CD14-positive monocyte (primary cell): ENCODE results near the gene TULP3. TPM values are rescaled to one million over a fixed set of nuclear protein-coding genes. Genes with fewer than 3 reads are reported as not detected.
A peak's percentile ranks its signal among the peaks of the same experiment; 100 is the strongest.

ENCODE experiments used
- DNase-seq, 3 donors: peaks; one replicate each; pipeline ENCODE4 v3.0.0-alpha.2; 2011 to 2022
- H2AFZ ChIP-seq: 2 replicates; pipeline ENCODE4 v1.6.0; 2012; ENCODE audit warnings: mild to moderate bottlenecking, low read depth, low read length, inconsistent platforms; ENCODE audit not compliant: insufficient read depth, poor library complexity, severe bottlenecking
- H3K27ac ChIP-seq, 2 donors: 1 replicate in 1 of 2; 2 replicates in 1 of 2; pipeline ENCODE4 v1.5.1; 2012 to 2013; ENCODE audit warnings: low read length in 2 of 2, control low read depth in 1 of 2, inconsistent platforms in 1 of 2, low read depth in 1 of 2, mild to moderate bottlenecking in 1 of 2
- H3K27me3 ChIP-seq, 2 donors: one replicate each; pipeline versions ENCODE4 v1.6.0 to v1.6.1; 2011 to 2013; ENCODE audit warnings: low read length in 2 of 2; ENCODE audit not compliant: control insufficient read depth in 2 of 2, insufficient read depth in 2 of 2
- H3K36me3 ChIP-seq, 2 donors: replicated peaks in 1 of 2; 1 replicate in 1 of 2; 2 replicates in 1 of 2; pipeline versions ENCODE4 v1.5.1 to v1.6.1; 2012 to 2013; ENCODE audit warnings: low read length in 2 of 2, control low read depth in 1 of 2, inconsistent platforms in 1 of 2, mild to moderate bottlenecking in 1 of 2; ENCODE audit not compliant: insufficient read depth in 2 of 2, control insufficient read depth in 1 of 2
- H3K4me1 ChIP-seq, 2 donors: 1 replicate in 1 of 2; 2 replicates in 1 of 2; pipeline versions ENCODE4 v1.5.1 to v1.6.1; 2012 to 2013; ENCODE audit warnings: low read length in 2 of 2, control low read depth in 1 of 2, inconsistent platforms in 1 of 2, mild to moderate bottlenecking in 1 of 2, moderate library complexity in 1 of 2; ENCODE audit not compliant: insufficient read depth in 2 of 2, control insufficient read depth in 1 of 2
- H3K4me2 ChIP-seq: replicated peaks from 2 replicates; pipeline ENCODE3; 2012; ENCODE audit warnings: low read length, moderate library complexity, mild to moderate bottlenecking; ENCODE audit not compliant: poor library complexity, severe bottlenecking; ENCODE audit errors: extremely low read depth
- H3K4me3 ChIP-seq, 3 experiments: fragments of 200-600 bp in 1 of 3; sonication (generic) in 1 of 3; replicated peaks in 1 of 3; 1 replicate in 2 of 3; 2 replicates in 1 of 3; pipeline ENCODE4 v1.5.1; 2011 to 2013; ENCODE audit warnings: low read length in 3 of 3, mild to moderate bottlenecking in 3 of 3, control low read depth in 2 of 3, low read depth in 2 of 3, inconsistent platforms in 1 of 3, moderate library complexity in 1 of 3
- H3K79me2 ChIP-seq: 2 replicates; pipeline ENCODE4 v1.6.0; 2012; ENCODE audit warnings: mild to moderate bottlenecking, control low read depth, inconsistent platforms, low read length, moderate library complexity; ENCODE audit not compliant: insufficient read depth
- H3K9ac ChIP-seq: 2 replicates; pipeline ENCODE4 v1.6.0; 2017; ENCODE audit warnings: low read length, mild to moderate bottlenecking; ENCODE audit not compliant: insufficient read depth, poor library complexity, severe bottlenecking
- H3K9me3 ChIP-seq, 2 donors: replicated peaks in 1 of 2; 1 replicate in 1 of 2; 2 replicates in 1 of 2; pipeline versions ENCODE4 v1.5.1 to v1.6.1; 2012 to 2013; ENCODE audit warnings: low read length in 2 of 2, control low read depth in 1 of 2; ENCODE audit not compliant: control insufficient read depth in 1 of 2, insufficient read depth in 1 of 2
- H4K20me1 ChIP-seq: 2 replicates; pipeline ENCODE4 v1.6.0; 2012; ENCODE audit warnings: mild to moderate bottlenecking, low read length, control low read depth, moderate library complexity; ENCODE audit not compliant: insufficient read depth
- H3K27ac Mint-ChIP-seq, 7 donors: one replicate each; pipeline ENCODE4 v1.8.0; 2020; ENCODE audit warnings: mild to moderate bottlenecking in 7 of 7, mixed read lengths in 7 of 7, moderate library complexity in 6 of 7, inconsistent platforms in 2 of 7
- H3K27me3 Mint-ChIP-seq, 3 donors: one replicate each; pipeline ENCODE4 v1.8.0; 2021 to 2022; ENCODE audit warnings: low read depth in 3 of 3, mild to moderate bottlenecking in 3 of 3, mixed read lengths in 3 of 3, moderate library complexity in 3 of 3, inconsistent platforms in 1 of 3
- H3K36me3 Mint-ChIP-seq, 2 donors: one replicate each; pipeline ENCODE4 v1.8.0; 2020; ENCODE audit warnings: mixed read lengths in 2 of 2, inconsistent platforms in 1 of 2, mild to moderate bottlenecking in 1 of 2
- H3K4me1 Mint-ChIP-seq: one replicate; pipeline ENCODE4 v1.8.0; 2020; ENCODE audit warnings: mild to moderate bottlenecking, mixed read lengths
- H3K4me3 Mint-ChIP-seq, 2 donors: one replicate each; pipeline ENCODE4 v1.8.0; 2020; ENCODE audit warnings: mild to moderate bottlenecking in 2 of 2, mixed read lengths in 2 of 2, moderate library complexity in 1 of 2
- H3K9me3 Mint-ChIP-seq, 7 donors: one replicate each; pipeline ENCODE4 v1.8.0; 2020 to 2022; ENCODE audit warnings: mixed read lengths in 7 of 7, mild to moderate bottlenecking in 6 of 7, moderate library complexity in 6 of 7, inconsistent platforms in 2 of 7
- WGBS: methylation state at CpG from one replicate; pipeline ENCODE4 v1.1.5; 2013; ENCODE audit warnings: missing lambda C conversion rate; ENCODE audit not compliant: insufficient coverage; 5-methylcytosine and 5-hydroxymethylcytosine counted together
- intact Hi-C, 2 donors: fragments of 100-400 bp; cut with micrococcal nuclease; formaldehyde crosslinking; loops; one replicate each; pipeline versions ENCODE4 v1.15.0 to v1.15.1; 2023
- polyA plus RNA-seq, 3 donors: library from polyadenylated mRNA; depleted of rRNA in 1 of 3; unstranded in 2 of 3; stranded (reverse) in 1 of 3; fragments of 300-500 nt in 2 of 3; fragments of >200 nt in 1 of 3; fragmentation: Illumina TruSeq in 2 of 3; gene quantifications; 1 replicate in 2 of 3; 2 replicates in 1 of 3; pipeline ENCODE4 v1.2.3, GENCODE V29; 2012 to 2021
- TF ChIP-seq, protein P1 (sequence below): fragments of 200-600 bp; IDR thresholded peaks from one replicate; pipeline ENCODE4 v1.8.0; 2022; ENCODE audit warnings: antibody characterized with exemption, mild to moderate bottlenecking

TULP3 gene
- polyA plus RNA-seq, 3 donors: 1.7 to 3.6 (median 2.3) TPM

DNA sequence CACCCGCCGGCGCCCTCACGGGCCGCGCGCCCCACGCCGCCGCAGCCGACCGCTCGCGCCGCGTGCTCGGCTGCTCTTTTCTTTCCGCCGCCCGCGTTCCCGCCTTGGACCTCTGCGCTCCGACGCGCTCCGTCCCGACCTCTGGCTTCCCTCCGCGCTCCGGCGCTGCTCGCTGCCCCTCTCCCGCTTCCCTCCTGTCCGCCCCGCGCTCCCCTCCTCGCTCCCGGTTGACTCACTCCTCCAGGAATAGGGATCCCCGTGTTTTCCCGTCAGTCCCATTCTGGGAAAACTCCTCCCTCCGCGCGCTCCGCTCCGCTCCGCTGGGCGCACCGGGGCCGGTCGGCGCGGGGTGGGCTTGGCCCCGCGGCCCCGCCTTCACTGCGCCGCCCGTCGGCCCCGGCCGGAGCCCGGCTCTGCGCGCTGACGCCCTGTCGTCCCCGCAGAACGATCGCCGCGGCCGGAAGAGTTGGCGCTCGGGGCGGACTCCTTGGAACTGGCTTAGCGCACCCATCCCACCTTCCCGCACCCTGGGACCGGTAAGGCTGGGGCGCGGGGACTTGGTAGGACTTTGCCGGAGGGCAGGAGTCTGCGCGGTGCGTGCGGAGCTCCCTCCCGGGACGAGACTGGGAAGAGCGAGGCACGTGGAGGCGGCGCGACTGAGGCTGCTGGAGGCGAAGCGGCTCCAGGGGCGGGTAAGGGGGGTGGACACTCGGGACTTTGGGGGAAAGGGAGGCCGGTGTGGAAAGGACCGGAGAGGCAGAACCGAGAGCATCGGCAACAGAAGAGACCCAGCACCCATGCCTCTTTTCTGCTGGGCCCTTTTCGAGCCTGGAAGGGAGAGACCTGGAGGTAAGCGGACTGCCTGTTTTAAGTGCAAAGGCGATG, 69.1 kb downstream of the TULP3 start:
- Mint-ChIP-seq H3K4me1 (peaks cover 14% of the 10 kb centered on the region), H3K9me3 (peaks cover 0 to 14% (median 1%) of the 10 kb centered on the region in 7 donors), H3K27me3 (peaks cover 51 to 87% (median 63%) of the 10 kb centered on the region in 3 donors), H3K4me3 (peak overlapping the region; percentile 64 to 93), H3K27ac (peak overlapping the region in 1 of 7 donors; percentile 12), H3K36me3 (peaks cover 0 to 4% of the 10 kb centered on the region in 2 donors)
- Histone ChIP-seq H2AFZ (no peak overlapping the region), H3K36me3 (no peaks in the 10 kb centered on the region), H3K4me2 (peak overlapping the region; percentile 47), H3K9ac (no peak overlapping the region), H3K4me1 (no peaks in the 10 kb centered on the region), H4K20me1 (no peaks in the 10 kb centered on the region), H3K9me3 (peaks cover 0 to 15% of the 10 kb centered on the region in 2 donors), H3K4me3 (no peak overlapping the region), H3K27me3 (peaks cover 38 to 64% of the 10 kb centered on the region in 2 donors), H3K79me2 (no peaks in the 10 kb centered on the region), H3K27ac (no peak overlapping the region)
- DNase-seq: no peak
- TF ChIP-seq, protein P1, sequence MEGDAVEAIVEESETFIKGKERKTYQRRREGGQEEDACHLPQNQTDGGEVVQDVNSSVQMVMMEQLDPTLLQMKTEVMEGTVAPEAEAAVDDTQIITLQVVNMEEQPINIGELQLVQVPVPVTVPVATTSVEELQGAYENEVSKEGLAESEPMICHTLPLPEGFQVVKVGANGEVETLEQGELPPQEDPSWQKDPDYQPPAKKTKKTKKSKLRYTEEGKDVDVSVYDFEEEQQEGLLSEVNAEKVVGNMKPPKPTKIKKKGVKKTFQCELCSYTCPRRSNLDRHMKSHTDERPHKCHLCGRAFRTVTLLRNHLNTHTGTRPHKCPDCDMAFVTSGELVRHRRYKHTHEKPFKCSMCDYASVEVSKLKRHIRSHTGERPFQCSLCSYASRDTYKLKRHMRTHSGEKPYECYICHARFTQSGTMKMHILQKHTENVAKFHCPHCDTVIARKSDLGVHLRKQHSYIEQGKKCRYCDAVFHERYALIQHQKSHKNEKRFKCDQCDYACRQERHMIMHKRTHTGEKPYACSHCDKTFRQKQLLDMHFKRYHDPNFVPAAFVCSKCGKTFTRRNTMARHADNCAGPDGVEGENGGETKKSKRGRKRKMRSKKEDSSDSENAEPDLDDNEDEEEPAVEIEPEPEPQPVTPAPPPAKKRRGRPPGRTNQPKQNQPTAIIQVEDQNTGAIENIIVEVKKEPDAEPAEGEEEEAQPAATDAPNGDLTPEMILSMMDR: no peak
- WGBS: under 1% methylated on average over 96 of the region's 104 CpGs
- intact Hi-C loops: no loop called here

DNA sequence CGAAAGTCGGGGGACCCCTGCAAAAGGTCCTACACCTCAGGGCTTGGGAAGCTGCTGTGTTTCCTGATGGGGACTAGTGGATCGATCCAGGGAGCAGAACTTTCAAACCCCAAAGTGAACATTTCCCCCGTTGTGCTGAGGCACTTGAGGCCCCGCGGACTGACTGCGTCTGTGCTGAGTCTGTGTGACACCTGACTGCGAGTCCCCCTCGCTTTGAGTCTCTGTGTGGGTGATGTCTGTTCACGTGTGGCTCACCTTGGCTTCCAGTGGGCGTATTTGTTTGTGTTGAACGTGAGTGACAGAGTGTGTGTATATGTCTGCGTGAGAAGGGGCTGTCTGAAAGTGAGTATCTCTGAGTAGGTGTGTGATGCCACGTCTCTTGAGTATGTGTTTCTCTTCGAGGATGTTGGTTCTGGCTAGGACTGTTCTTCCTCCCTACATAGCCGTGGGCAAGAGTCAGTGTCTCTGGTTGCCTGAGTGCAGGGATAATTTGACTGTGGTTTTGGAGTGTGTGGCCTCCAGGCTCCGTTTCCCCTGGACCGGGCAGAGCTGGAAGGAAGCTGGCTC, 69.8 kb downstream of the TULP3 start:
- no peak overlapping the region for H3K4me3 ChIP-seq

More for the DNA sequence above, 69.8 kb downstream of the TULP3 start:
- H3K4me1 ChIP-seq: no peaks in the 10 kb centered on the region
- Mint-ChIP-seq H3K4me1 (peaks cover 14% of the 10 kb centered on the region), H3K36me3 (peaks cover 0 to 4% of the 10 kb centered on the region in 2 donors), H3K27ac (peak overlapping the region in 1 of 7 donors; percentile 12), H3K9me3 (peaks cover 0 to 14% (median 1%) of the 10 kb centered on the region in 7 donors), H3K27me3 (peaks cover 50 to 87% (median 64%) of the 10 kb centered on the region in 3 donors), H3K4me3 (peak overlapping the region; percentile 59 to 83)
- intact Hi-C loops: no loop called here
- TF ChIP-seq, protein P1: no peak
- H4K20me1 ChIP-seq: no peaks in the 10 kb centered on the region
- 9% methylated on average over 8 of the region's 18 CpGs for WGBS
- H3K9ac ChIP-seq: no peak overlapping the region
- H2AFZ ChIP-seq: no peak overlapping the region
- H3K27me3 ChIP-seq: peaks cover 38 to 64% of the 10 kb centered on the region in 2 donors
- H3K36me3 ChIP-seq: no peaks in the 10 kb centered on the region
- H3K27ac ChIP-seq: no peak overlapping the region
- H3K4me2 ChIP-seq: peak overlapping the region; percentile 47
- peaks cover 0 to 15% of the 10 kb centered on the region in 2 donors for H3K9me3 ChIP-seq
- DNase-seq: no peak
- H3K79me2 ChIP-seq: no peaks in the 10 kb centered on the region
